Liver (tissue), 9 donors: ENCODE measurements around the gene OR10G7. TPM values are rescaled to one million over a fixed set of nuclear protein-coding genes. Genes with fewer than 3 reads are reported as not detected.

Experiments used
- DNase-seq: peaks from one replicate; pipeline ENCODE4 v3.0.0-alpha.2; 2017; ENCODE audit warnings: low spot score
- H3K27ac ChIP-seq, 2 donors: one replicate each; pipeline ENCODE4 v1.7.0; 2013; ENCODE audit warnings: inconsistent platforms in 2 of 2, low read length in 2 of 2, control low read depth in 1 of 2, low read depth in 1 of 2, mild to moderate bottlenecking in 1 of 2
- H3K27me3 ChIP-seq, 4 donors: one replicate each; pipeline versions ENCODE4 v1.6.1 to v1.7.0; 2013; ENCODE audit warnings: low read length in 3 of 4, inconsistent platforms in 1 of 4, mild to moderate bottlenecking in 1 of 4, moderate library complexity in 1 of 4; ENCODE audit not compliant: control insufficient read depth in 4 of 4, insufficient read depth in 4 of 4
- H3K36me3 ChIP-seq, 4 donors: one replicate each; pipeline versions ENCODE4 v1.6.1 to v1.7.0; 2013; ENCODE audit warnings: low read length in 3 of 4, mild to moderate bottlenecking in 3 of 4, low read depth in 1 of 4, moderate library complexity in 1 of 4; ENCODE audit not compliant: control insufficient read depth in 4 of 4, insufficient read depth in 3 of 4
- H3K4me1 ChIP-seq, 4 donors: one replicate each; pipeline versions ENCODE4 v1.6.1 to v1.7.0; 2013; ENCODE audit warnings: low read length in 3 of 4, mild to moderate bottlenecking in 3 of 4, moderate library complexity in 1 of 4; ENCODE audit not compliant: control insufficient read depth in 4 of 4, insufficient read depth in 4 of 4
- H3K4me3 ChIP-seq, 3 donors: one replicate each; pipeline versions ENCODE4 v1.6.1 to v1.7.0; 2013; ENCODE audit warnings: low read length in 3 of 3, control low read depth in 1 of 3, low read depth in 1 of 3, mild to moderate bottlenecking in 1 of 3
- H3K9ac ChIP-seq, 2 donors: one replicate each; pipeline ENCODE4 v1.7.0; 2013; ENCODE audit warnings: low read length in 2 of 2, mild to moderate bottlenecking in 2 of 2, moderate library complexity in 2 of 2, control low read depth in 1 of 2, low read depth in 1 of 2
- H3K9me3 ChIP-seq, 4 donors: one replicate each; pipeline versions ENCODE4 v1.6.1 to v1.7.0; 2013; ENCODE audit warnings: low read length in 3 of 4; ENCODE audit not compliant: control insufficient read depth in 4 of 4
- CTCF ChIP-seq: fragments of 150-350 bp; IDR thresholded peaks from 2 replicates; pipeline ENCODE4 v1.5.1; 2017; ENCODE audit warnings: improper control_type of control experiment, low read depth, low read length; ENCODE audit not compliant: missing input control
- FOXA2 ChIP-seq: IDR thresholded peaks from 2 replicates; pipeline ENCODE4 v1.6.1; 2016; ENCODE audit warnings: antibody characterized with exemption
- MAX ChIP-seq: IDR thresholded peaks from 2 replicates; pipeline ENCODE4 v1.6.1; 2016; ENCODE audit warnings: antibody characterized with exemption
- RAD21 ChIP-seq, 2 donors: IDR thresholded peaks; 2 replicates each; pipeline ENCODE4 v1.6.1; 2016; ENCODE audit warnings: antibody characterized with exemption in 2 of 2, mild to moderate bottlenecking in 2 of 2
- RXRA ChIP-seq, 2 donors: IDR thresholded peaks; 2 replicates each; pipeline ENCODE4 v1.6.1; 2017 to 2018; ENCODE audit warnings: antibody characterized with exemption in 2 of 2, mild to moderate bottlenecking in 1 of 2
- TAF1 ChIP-seq: conservative IDR thresholded peaks from 2 replicates; pipeline ENCODE4 v1.6.1; 2016; ENCODE audit warnings: antibody characterized with exemption, mild to moderate bottlenecking
- ZBTB33 ChIP-seq: IDR thresholded peaks from 2 replicates; pipeline ENCODE4 v1.6.1; 2016; ENCODE audit warnings: antibody characterized with exemption
- WGBS: extraction: QIAGEN DNeasy Blood & Tissue Kit; methylation state at CpG from one replicate; pipeline ENCODE4 v1.1.7; 2013; 5-methylcytosine and 5-hydroxymethylcytosine counted together
- polyA plus RNA-seq, 2 donors: library from polyadenylated mRNA; stranded (reverse) in 1 of 2; unstranded in 1 of 2; fragments of 200-250 nt in 1 of 2; fragments of >200 nt in 1 of 2; fragmentation: Nextera tagmentation in 1 of 2; extraction: Ambion mirVana in 1 of 2; gene quantifications; one replicate each; pipeline versions ENCODE4 v1.2.1 to v1.2.3, GENCODE V29; 2013 to 2015
- total RNA-seq, 2 donors: library from RNA; depleted of rRNA; stranded (reverse); fragments of >200 nt; gene quantifications; one replicate each; pipeline ENCODE4 v1.2.3, GENCODE V29; 2014
- donor health status: healthy.
- donor health status: healthy.
- donor health status: healthy.
- donor health status: healthy.
- donor health status: healthy.

The OR10G7 gene
- total and polyA plus RNA-seq, 4 donors = not detected

- no peak for TF ChIP-seq CTCF
- TF ChIP-seq RAD21 (IDR thresholded peaks at IDR 0.05) = no peak
These were observed 31.0 kb upstream of the OR10G7 start (continued) for GRCh38 chr11:124072147-124072546.

GRCh38 chr11:124071623-124071948 lies 30.5 kb upstream of the OR10G7 start:
- Histone ChIP-seq H3K4me3 (no peak overlapping the region), H3K36me3 (no peaks in the 10 kb centered on the region), H3K27me3 (peaks cover 0 to 12% (median 4%) of the 10 kb centered on the region in 4 donors), H3K9ac (no peak overlapping the region), H3K27ac (no peak overlapping the region), H3K9me3 (no peaks in the 10 kb centered on the region), H3K4me1 (peaks cover 0 to 12% (median 3%) of the 10 kb centered on the region in 4 donors)
- no peak for TF ChIP-seq TAF1
- no peak for TF ChIP-seq MAX
- TF ChIP-seq FOXA2 = no peak
- no peak for DNase-seq
- 67% methylated on average over 4 of the region's 4 CpGs for WGBS

GRCh38 chr11:124070915-124071622 lies 29.9 kb upstream of the OR10G7 start:
- TF ChIP-seq RXRA (IDR thresholded peaks at IDR 0.05) (no peak), ZBTB33 (no peak), RAD21 (IDR thresholded peaks at IDR 0.05) (peak; percentile 81 to 82), CTCF (peak; percentile 70)
- peaks cover 0 to 16% (median 4%) of the 10 kb centered on the region in 4 donors for H3K27me3 ChIP-seq
- H3K4me3 ChIP-seq = no peak overlapping the region
- peaks cover 0 to 9% (median under 1%) of the 10 kb centered on the region in 4 donors for H3K4me1 ChIP-seq
- H3K27ac ChIP-seq = no peak overlapping the region
- no peak overlapping the region for H3K9ac ChIP-seq
- peak; percentile 83 for DNase-seq
- no peaks in the 10 kb centered on the region for H3K9me3 ChIP-seq
- H3K36me3 ChIP-seq = no peaks in the 10 kb centered on the region
- 2% methylated on average over 8 of the region's 8 CpGs for WGBS
